ENCODE data around the gene ADPRHL1.

The ADPRHL1 gene

DNA sequence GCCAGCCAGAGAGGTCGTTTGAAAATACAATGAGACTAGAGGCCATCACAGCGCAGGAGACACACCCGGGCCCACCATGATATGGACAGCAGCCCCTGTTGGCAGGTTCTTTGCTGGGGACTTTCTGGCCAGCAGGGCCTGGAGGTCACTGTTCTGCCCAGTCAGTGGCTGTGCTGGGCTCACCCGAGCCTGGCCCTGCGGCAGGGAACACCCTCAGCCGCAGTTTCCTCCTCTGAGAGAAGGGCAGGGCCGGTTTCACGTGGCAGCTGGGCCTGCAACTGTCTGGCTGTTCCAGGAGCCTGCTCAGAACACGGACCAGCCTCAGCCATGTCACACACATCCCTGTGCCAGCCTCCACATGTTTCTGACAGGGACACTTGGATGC, 39.4 kb downstream of the ADPRHL1 start:
- DNase-seq (ENCODE audit: low read depth, low spot score): no peak
- Histone ChIP-seq H3K36me3 (ENCODE audit: insufficient read depth, insufficient read length, low read length) (no peaks in the 10 kb centered on the region), H3K4me1 (ENCODE audit: insufficient read depth, insufficient read length) (peaks cover 10% of the 10 kb centered on the region), H3K9ac (ENCODE audit: insufficient read length, low read depth) (no peak overlapping the region), H3K4me3 (ENCODE audit: insufficient read length, low read depth) (no peak overlapping the region), H3K9me3 (ENCODE audit: insufficient read depth, low read length) (no peaks in the 10 kb centered on the region), H3K27me3 (ENCODE audit: insufficient read depth, insufficient read length) (peaks cover 2% of the 10 kb centered on the region)
- TF ChIP-seq SUZ12 (IDR thresholded peaks at IDR 0.05; ENCODE audit: extremely low read depth, insufficient read depth, insufficient read length) (no peak), ZNF274 (IDR thresholded peaks at IDR 0.05; ENCODE audit: low read depth, low read length) (no peak), YY1 (IDR thresholded peaks at IDR 0.05; ENCODE audit: insufficient read depth, insufficient read length) (no peak)

DNA sequence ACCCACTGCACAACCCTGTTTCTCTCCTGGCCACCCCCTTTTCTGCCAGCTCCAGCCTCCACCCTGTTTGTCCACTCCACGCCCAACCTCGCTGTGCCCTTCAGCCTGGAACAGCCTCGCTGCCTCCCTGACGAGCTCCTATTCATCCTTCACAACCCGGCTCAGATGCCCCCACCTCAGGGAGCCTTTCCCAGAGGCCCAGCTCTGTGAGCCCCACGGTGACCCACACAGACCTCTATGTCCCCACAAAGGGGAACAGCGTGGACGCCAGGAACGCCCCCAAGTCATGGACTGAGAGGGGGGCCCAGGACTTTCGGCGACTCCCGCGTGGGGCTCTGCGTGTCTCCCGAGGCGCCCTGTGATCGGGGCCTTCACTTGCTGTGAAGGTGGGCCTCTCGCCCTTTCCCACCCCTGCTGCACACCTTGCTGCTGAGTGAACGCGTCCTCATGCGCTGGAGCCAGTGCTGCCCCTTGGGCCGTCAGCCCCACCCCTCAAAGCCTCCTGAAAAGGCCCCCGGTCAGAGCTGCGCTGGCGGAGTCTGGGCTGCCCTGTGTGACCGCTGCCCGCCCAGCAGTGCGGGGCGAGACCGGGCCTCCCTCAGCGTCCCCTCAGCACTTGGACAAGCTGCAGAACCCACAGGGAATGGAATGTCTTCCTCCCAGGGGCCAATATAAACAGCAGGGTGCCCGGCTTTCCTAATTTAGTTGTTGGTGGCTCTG, 40.0 kb downstream of the ADPRHL1 start:
- TF ChIP-seq SUZ12 (IDR thresholded peaks at IDR 0.05; ENCODE audit: extremely low read depth, insufficient read depth, insufficient read length): no peak
- TF ChIP-seq YY1 (IDR thresholded peaks at IDR 0.05; ENCODE audit: insufficient read depth, insufficient read length): no peak
- no peak for TF ChIP-seq ZNF274 (IDR thresholded peaks at IDR 0.05; ENCODE audit: low read depth, low read length)
- no peaks in the 10 kb centered on the region for H3K36me3 ChIP-seq (ENCODE audit: insufficient read depth, insufficient read length, low read length)
- no peak overlapping the region for H3K4me3 ChIP-seq (ENCODE audit: insufficient read length, low read depth)
- H3K9ac ChIP-seq (ENCODE audit: insufficient read length, low read depth): no peak overlapping the region
- peaks cover 10% of the 10 kb centered on the region for H3K4me1 ChIP-seq (ENCODE audit: insufficient read depth, insufficient read length)
- no peak for DNase-seq (ENCODE audit: low read depth, low spot score)
- H3K9me3 ChIP-seq (ENCODE audit: insufficient read depth, low read length): no peaks in the 10 kb centered on the region
- H3K27me3 ChIP-seq (ENCODE audit: insufficient read depth, insufficient read length): no peaks in the 10 kb centered on the region

DNA sequence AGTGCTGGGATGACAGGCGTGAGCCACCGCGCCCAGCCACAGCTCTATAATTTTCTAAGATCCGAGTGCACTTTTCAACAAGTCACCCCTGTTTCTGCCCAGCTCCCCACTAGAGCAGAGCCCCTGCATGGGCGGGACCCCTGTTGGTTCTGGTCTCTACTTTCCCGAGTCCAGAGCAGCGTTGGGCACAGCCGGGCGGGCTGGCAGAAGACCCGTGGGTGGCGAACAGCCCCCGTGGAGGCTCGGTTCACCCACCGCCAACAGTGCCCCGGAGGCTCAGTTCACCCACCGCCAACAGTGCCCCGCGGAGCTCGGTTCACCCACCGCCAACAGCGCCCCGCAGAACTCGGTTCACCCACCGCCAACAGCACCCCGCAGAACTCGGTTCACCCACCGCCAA, 40.8 kb downstream of the ADPRHL1 start:
- H3K9ac ChIP-seq (ENCODE audit: insufficient read length, low read depth): no peak overlapping the region
- no peaks in the 10 kb centered on the region for H3K36me3 ChIP-seq (ENCODE audit: insufficient read depth, insufficient read length, low read length)
- no peak for TF ChIP-seq SUZ12 (IDR thresholded peaks at IDR 0.05; ENCODE audit: extremely low read depth, insufficient read depth, insufficient read length)
- no peak for TF ChIP-seq ZNF274 (IDR thresholded peaks at IDR 0.05; ENCODE audit: low read depth, low read length)
- no peak for TF ChIP-seq YY1 (IDR thresholded peaks at IDR 0.05; ENCODE audit: insufficient read depth, insufficient read length)
- H3K27me3 ChIP-seq (ENCODE audit: insufficient read depth, insufficient read length): no peaks in the 10 kb centered on the region
- H3K9me3 ChIP-seq (ENCODE audit: insufficient read depth, low read length): no peaks in the 10 kb centered on the region
- no peak overlapping the region for H3K4me3 ChIP-seq (ENCODE audit: insufficient read length, low read depth)
- DNase-seq (ENCODE audit: low read depth, low spot score): no peak
- peaks cover 10% of the 10 kb centered on the region for H3K4me1 ChIP-seq (ENCODE audit: insufficient read depth, insufficient read length)

DNA sequence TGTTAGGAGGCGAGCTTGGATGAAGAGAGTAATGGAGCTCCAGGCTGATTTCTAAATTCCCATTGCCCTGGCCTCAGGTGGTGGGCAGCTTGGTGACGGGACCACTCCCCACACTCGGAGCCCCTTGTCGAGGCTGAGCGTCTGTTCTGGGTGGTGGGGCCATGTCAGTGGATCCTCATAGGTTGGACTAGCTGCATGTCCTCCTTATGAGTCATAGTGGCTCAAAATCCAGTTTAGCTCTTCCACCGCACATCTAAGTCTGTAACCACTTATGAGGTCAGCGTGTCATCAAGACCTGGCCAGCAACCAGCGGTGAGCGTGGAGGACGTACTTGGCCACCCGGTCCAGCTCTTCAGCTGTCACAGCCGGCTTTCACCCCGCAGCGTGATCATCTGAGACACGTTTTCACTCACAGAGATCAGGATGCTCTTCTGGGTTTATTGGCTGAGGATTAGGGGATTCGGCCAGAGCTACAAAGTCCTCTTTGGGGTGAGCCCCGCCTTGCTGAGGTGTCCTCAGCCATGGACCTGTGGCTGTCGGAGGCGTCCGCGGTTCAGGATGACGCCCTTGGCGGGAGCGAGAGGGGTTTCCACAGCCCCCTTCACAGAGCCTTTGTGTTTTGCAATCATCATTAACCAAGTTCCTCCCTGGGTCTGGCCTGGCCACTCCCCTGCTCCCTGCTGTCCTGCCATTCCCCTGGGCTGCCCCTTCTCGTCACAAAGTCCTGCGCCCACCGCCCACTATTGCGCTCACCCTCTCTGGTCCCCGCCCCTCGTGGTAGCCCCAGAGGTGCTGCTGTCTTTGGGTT, 41.9 kb downstream of the ADPRHL1 start:
- Histone ChIP-seq H3K4me1 (ENCODE audit: insufficient read depth, insufficient read length) (peaks cover 10% of the 10 kb centered on the region), H3K27me3 (ENCODE audit: insufficient read depth, insufficient read length) (no peaks in the 10 kb centered on the region), H3K4me3 (ENCODE audit: insufficient read length, low read depth) (no peak overlapping the region), H3K9ac (ENCODE audit: insufficient read length, low read depth) (no peak overlapping the region), H3K36me3 (ENCODE audit: insufficient read depth, insufficient read length, low read length) (no peaks in the 10 kb centered on the region), H3K9me3 (ENCODE audit: insufficient read depth, low read length) (no peaks in the 10 kb centered on the region)
- no peak for DNase-seq (ENCODE audit: low read depth, low spot score)
- TF ChIP-seq ZNF274 (IDR thresholded peaks at IDR 0.05; ENCODE audit: low read depth, low read length): no peak
- no peak for TF ChIP-seq YY1 (IDR thresholded peaks at IDR 0.05; ENCODE audit: insufficient read depth, insufficient read length)
- TF ChIP-seq SUZ12 (IDR thresholded peaks at IDR 0.05; ENCODE audit: extremely low read depth, insufficient read depth, insufficient read length): no peak

DNA sequence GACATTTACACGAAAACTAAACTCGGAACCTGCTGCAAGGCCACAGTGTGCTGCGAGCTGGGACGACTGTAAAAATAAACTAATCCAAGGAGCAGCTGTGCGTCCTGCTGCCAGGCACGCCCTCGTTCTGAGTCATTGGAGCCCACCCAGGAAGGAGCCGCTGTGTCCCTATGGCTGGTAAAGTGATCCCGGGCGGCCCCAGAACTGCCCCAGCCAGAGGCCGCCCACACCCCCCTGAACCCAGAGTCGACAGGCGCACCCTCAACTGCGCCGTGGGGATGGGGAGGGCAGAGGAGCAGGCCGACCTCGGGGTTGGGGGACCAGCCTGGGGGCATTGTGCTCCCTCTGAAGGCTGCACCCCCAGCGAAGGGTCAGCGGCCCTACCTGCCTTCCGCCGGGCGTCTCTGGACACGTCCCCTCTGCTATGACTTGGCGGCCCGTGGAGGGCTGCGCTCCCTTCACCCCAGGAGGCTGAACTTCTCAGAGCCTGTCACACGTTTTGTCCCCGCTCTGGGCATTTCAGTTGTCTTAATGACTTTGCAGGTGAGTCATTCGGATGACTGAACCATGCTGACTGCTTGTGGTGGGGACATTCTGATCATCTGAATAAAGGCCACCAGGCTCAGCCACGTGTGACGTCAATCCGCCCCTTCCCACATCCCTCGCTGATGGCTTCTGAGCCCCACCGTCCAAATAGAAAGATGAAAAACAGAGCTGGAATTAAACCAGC, 42.7 kb downstream of the ADPRHL1 start:
- Histone ChIP-seq H3K27me3 (ENCODE audit: insufficient read depth, insufficient read length) (no peaks in the 10 kb centered on the region), H3K9me3 (ENCODE audit: insufficient read depth, low read length) (no peaks in the 10 kb centered on the region), H3K36me3 (ENCODE audit: insufficient read depth, insufficient read length, low read length) (no peaks in the 10 kb centered on the region), H3K4me3 (ENCODE audit: insufficient read length, low read depth) (no peak overlapping the region), H3K4me1 (ENCODE audit: insufficient read depth, insufficient read length) (peaks cover 10% of the 10 kb centered on the region), H3K9ac (ENCODE audit: insufficient read length, low read depth) (no peak overlapping the region)
- TF ChIP-seq SUZ12 (IDR thresholded peaks at IDR 0.05; ENCODE audit: extremely low read depth, insufficient read depth, insufficient read length) (no peak), YY1 (IDR thresholded peaks at IDR 0.05; ENCODE audit: insufficient read depth, insufficient read length) (no peak)
- no peak for DNase-seq (ENCODE audit: low read depth, low spot score)

DNA sequence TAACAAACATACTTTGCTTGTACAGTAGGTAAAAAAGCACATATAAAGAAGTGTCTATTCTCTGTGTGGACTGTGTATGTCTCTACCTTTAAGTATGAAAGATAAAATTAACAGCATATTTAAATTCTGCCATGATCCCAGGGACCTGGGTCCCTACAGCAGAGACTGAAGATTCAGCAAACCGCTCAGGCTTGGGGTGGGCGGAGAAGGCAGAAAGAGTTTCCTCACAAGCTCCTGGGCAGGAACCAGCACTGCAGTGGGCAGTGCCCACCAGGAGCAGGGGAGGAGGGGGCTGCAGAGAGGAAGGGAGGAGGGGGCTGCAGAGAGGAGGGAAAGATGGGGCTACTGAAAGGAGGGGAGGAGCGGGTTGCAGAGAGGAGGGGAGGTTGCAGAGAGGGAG, 44.7 kb downstream of the ADPRHL1 start:
- no peak overlapping the region for H3K4me3 ChIP-seq (ENCODE audit: insufficient read length, low read depth)
- DNase-seq (ENCODE audit: low read depth, low spot score): no peak
- H3K9me3 ChIP-seq (ENCODE audit: insufficient read depth, low read length): no peaks in the 10 kb centered on the region
- no peak overlapping the region for H3K9ac ChIP-seq (ENCODE audit: insufficient read length, low read depth)
- peaks cover 9% of the 10 kb centered on the region for H3K4me1 ChIP-seq (ENCODE audit: insufficient read depth, insufficient read length)
- TF ChIP-seq SUZ12 (IDR thresholded peaks at IDR 0.05; ENCODE audit: extremely low read depth, insufficient read depth, insufficient read length) (no peak), ZNF274 (IDR thresholded peaks at IDR 0.05; ENCODE audit: low read depth, low read length) (no peak), YY1 (IDR thresholded peaks at IDR 0.05; ENCODE audit: insufficient read depth, insufficient read length) (no peak)
- H3K36me3 ChIP-seq (ENCODE audit: insufficient read depth, insufficient read length, low read length): no peaks in the 10 kb centered on the region
- no peaks in the 10 kb centered on the region for H3K27me3 ChIP-seq (ENCODE audit: insufficient read depth, insufficient read length)
